Endothelial cell of umbilical vein (primary cell): Measurements from ENCODE around the gene P2RX2. TPM values are rescaled to one million over a fixed set of nuclear protein-coding genes. Genes with fewer than 3 reads are reported as not detected.

Experiments
- Bru-seq: library from RNA; stranded (reverse); fragments of 400-500 nt; gene quantifications from one replicate; lab custom pipeline; 2021; lab: Mats Ljungman, UMichigan
- BruChase-seq, 2 experiments: library from RNA; stranded (reverse); fragments of 400-500 nt; gene quantifications; one replicate each; lab custom pipeline; 2021; lab: Mats Ljungman, UMichigan
- BruUV-seq: library from RNA; stranded (reverse); fragments of 400-500 nt; replicated peaks from 2 replicates; lab custom pipeline; 2021; lab: Mats Ljungman, UMichigan
- CTCF ChIA-PET: fragments of 300-600, 350-600 bp; sonication (Branson Sonifier 250); formaldehyde crosslinking; loops from one replicate; lab custom pipeline; 2021; ENCODE audit warnings: antibody characterized with exemption, inconsistent platforms; lab: Charles Lee
- POLR2A ChIA-PET: fragments of 300-600, 350-600 bp; sonication (Branson Sonifier 250); formaldehyde crosslinking; loops from one replicate; lab custom pipeline; 2021; ENCODE audit warnings: antibody characterized with exemption, inconsistent platforms; lab: Charles Lee
- DNase-seq: peaks from one replicate; pipeline ENCODE4 v3.0.0-alpha.2; 2011; ENCODE audit warnings: low read depth, low spot score
- FAIRE-seq: peaks from 2 replicates; lab custom pipeline; 2011; peaks lifted over from hg19 to GRCh38; lab: Jason Lieb, UNC
- H2AFZ ChIP-seq: 2 replicates; pipeline ENCODE4 v1.6.0; 2012; ENCODE audit warnings: low read depth, low read length, control low read depth, inconsistent platforms
- H3K27ac ChIP-seq: 2 replicates; pipeline ENCODE4 v1.5.1; 2011; ENCODE audit warnings: low read depth, mild to moderate bottlenecking, control low read depth, low read length, moderate library complexity; ENCODE audit not compliant: insufficient read depth
- H3K27me3 ChIP-seq, 2 experiments: 2 replicates each; pipeline versions ENCODE4 v1.6.0 to v1.6.1; 2011; ENCODE audit warnings: low read length in 2 of 2, mixed read lengths in 1 of 2; ENCODE audit not compliant: control insufficient read depth in 2 of 2, insufficient read depth in 2 of 2
- H3K36me3 ChIP-seq, 2 experiments: 2 replicates in 1 of 2; 3 replicates in 1 of 2; pipeline ENCODE4 v1.5.1; 2011; ENCODE audit warnings: low read length in 2 of 2, mild to moderate bottlenecking in 1 of 2, moderate library complexity in 1 of 2; ENCODE audit not compliant: control insufficient read depth in 2 of 2, insufficient read depth in 2 of 2; ENCODE audit errors: extremely low read depth in 1 of 2
- H3K4me1 ChIP-seq: 3 replicates; pipeline ENCODE4 v1.5.1; 2011; ENCODE audit warnings: mild to moderate bottlenecking, low read length; ENCODE audit not compliant: control insufficient read depth, insufficient read depth; ENCODE audit errors: extremely low read depth
- H3K4me2 ChIP-seq: 2 replicates; pipeline ENCODE4 v1.6.1; 2011; ENCODE audit warnings: low read length, control low read depth, mixed read lengths; ENCODE audit not compliant: insufficient read depth
- H3K4me3 ChIP-seq, 3 experiments: fragments of 200-600 bp in 1 of 3; sonication (generic), shearing (Covaris generic) in 1 of 3; replicated peaks in 1 of 3; 2 replicates each; pipeline ENCODE4 v1.5.1; 2011 to 2016; ENCODE audit warnings: control low read depth in 3 of 3, low read length in 3 of 3, mild to moderate bottlenecking in 2 of 3, inconsistent platforms in 1 of 3, low read depth in 1 of 3, moderate library complexity in 1 of 3; ENCODE audit not compliant: insufficient read depth in 1 of 3
- H3K79me2 ChIP-seq: 2 replicates; pipeline ENCODE4 v1.6.0; 2012; ENCODE audit warnings: low read length, inconsistent platforms; ENCODE audit not compliant: control insufficient read depth, insufficient read depth
- H3K9ac ChIP-seq: replicated peaks from 2 replicates; pipeline ENCODE3; 2011; ENCODE audit warnings: low read length, control low read depth; ENCODE audit not compliant: insufficient read depth; ENCODE audit errors: extremely low read depth
- H3K9me1 ChIP-seq: replicated peaks from 3 replicates; pipeline ENCODE4 v1.6.0; 2011; ENCODE audit warnings: mild to moderate bottlenecking, low read length; ENCODE audit not compliant: control insufficient read depth, insufficient read depth; ENCODE audit errors: extremely low read depth
- H3K9me3 ChIP-seq: replicated peaks from 2 replicates; pipeline ENCODE4 v1.5.1; 2012; ENCODE audit warnings: low read length, inconsistent platforms; ENCODE audit not compliant: control insufficient read depth, insufficient read depth
- H4K20me1 ChIP-seq: replicated peaks from 2 replicates; pipeline ENCODE3; 2011; ENCODE audit warnings: mild to moderate bottlenecking, low read length; ENCODE audit not compliant: control insufficient read depth, insufficient read depth; ENCODE audit errors: extremely low read depth
- EZH2 ChIP-seq: IDR thresholded peaks from 2 replicates; pipeline ENCODE4 v1.6.1; 2012; ENCODE audit warnings: borderline replicate concordance, low read depth, mild to moderate bottlenecking, moderate library complexity, low read length, inconsistent platforms; ENCODE audit not compliant: severe bottlenecking
- FOS ChIP-seq: IDR thresholded peaks from 2 replicates; pipeline ENCODE4 v1.6.1; 2011; ENCODE audit warnings: mild to moderate bottlenecking, low read length, moderate library complexity, borderline replicate concordance; ENCODE audit not compliant: insufficient read depth
- GATA2 ChIP-seq: IDR thresholded peaks from 2 replicates; pipeline ENCODE4 v1.7.0; 2011; ENCODE audit warnings: low read depth, mild to moderate bottlenecking, moderate library complexity, mixed read lengths, low read length; ENCODE audit not compliant: insufficient read length, insufficient read depth
- JUN ChIP-seq: IDR thresholded peaks from 2 replicates; pipeline ENCODE4 v1.6.1; 2011; ENCODE audit warnings: borderline replicate concordance, low read depth; ENCODE audit not compliant: insufficient read length, insufficient read depth
- POLR2A ChIP-seq: IDR thresholded peaks from 2 replicates; pipeline ENCODE4 v1.6.1; 2012; ENCODE audit warnings: low read depth, mild to moderate bottlenecking, control low read depth, low read length
- POLR2AphosphoS5 ChIP-seq: IDR thresholded peaks from 2 replicates; pipeline ENCODE4 v1.6.1; 2012; ENCODE audit warnings: low read depth, mild to moderate bottlenecking, control low read depth, low read length, moderate library complexity; ENCODE audit not compliant: insufficient read depth
- dilution Hi-C: fragments of 300-500 bp; cut with MboI; formaldehyde crosslinking; loops from one replicate; pipeline ENCODE4 v1.15.0; 2019; ENCODE audit warnings: low sequenced_read_pairs; ENCODE audit not compliant: extremely low pct_ligation_motif_present
- intact Hi-C: fragments of 100-400 bp; cut with micrococcal nuclease; formaldehyde crosslinking; loops from one replicate; pipeline ENCODE4 v1.10.0; 2022
- long read RNA-seq: library from polyadenylated mRNA; stranded (forward); transcript quantifications from one replicate; pipeline ENCODE4 v2.0.0, GENCODE V29; 2021
- polyA minus RNA-seq, 3 experiments: library from RNA; depleted of rRNA, polyadenylated mRNA; stranded (reverse); fragments of >200 nt; gene quantifications; 1 replicate in 1 of 3; 2 replicates in 2 of 3; pipeline ENCODE4 v1.2.3, GENCODE V29; 2011
- polyA plus RNA-seq, 4 experiments: library from polyadenylated mRNA; depleted of rRNA in 3 of 4; stranded (reverse) in 3 of 4; unstranded in 1 of 4; fragments of >200 nt; gene quantifications; 2 replicates each; pipeline versions ENCODE4 v1.2.1 to v1.2.3, GENCODE V29; 2011 to 2012; ENCODE audit warnings: missing spikeins in 1 of 4
- total RNA-seq: library from RNA; stranded (reverse); gene quantifications from 2 replicates; pipeline ENCODE4 v1.2.3, GENCODE V29; 2021
- TF ChIP-seq, protein P1 (sequence below), 2 donors: IDR thresholded peaks; 1 replicate in 1 of 2; 2 replicates in 1 of 2; pipeline ENCODE4 v1.5.1; 2011; ENCODE audit warnings: low read length in 2 of 2, mild to moderate bottlenecking in 2 of 2, moderate library complexity in 2 of 2, control low read depth in 1 of 2, inconsistent platforms in 1 of 2, low read depth in 1 of 2; ENCODE audit not compliant: insufficient read depth in 1 of 2; ENCODE audit errors: extremely low read depth in 1 of 2
- TF ChIP-seq, protein P2 (sequence below): IDR thresholded peaks from 2 replicates; pipeline ENCODE4 v1.6.1; 2011; ENCODE audit not compliant: insufficient read depth, insufficient read length

Gene P2RX2
- total RNA-seq (not detected in 2 replicates), polyA plus RNA-seq (not detected in 2 replicates), polyA minus RNA-seq (not detected in 2 replicates), Bru-seq, nascent RNA (not detected), BruChase-seq, experiment 1, labeled RNA remaining after a 6-hour chase (not detected), BruChase-seq, experiment 2, labeled RNA remaining after a 2-hour chase (not detected)
- polyA plus RNA-seq (2011; cell fraction: cytosol; rRNA removed) = not detected in 2 replicates
- polyA plus RNA-seq (2011; cell fraction: nucleus; rRNA removed) = not detected in 2 replicates
- polyA plus RNA-seq (2012) = not detected in 2 replicates
- polyA minus RNA-seq (2011; cell fraction: cytosol; rRNA and poly(A)+ RNA removed) = not detected
- not detected in 2 replicates for polyA minus RNA-seq (2011; cell fraction: nucleus; rRNA and poly(A)+ RNA removed)
- long read RNA-seq = 0 reads

DNA sequence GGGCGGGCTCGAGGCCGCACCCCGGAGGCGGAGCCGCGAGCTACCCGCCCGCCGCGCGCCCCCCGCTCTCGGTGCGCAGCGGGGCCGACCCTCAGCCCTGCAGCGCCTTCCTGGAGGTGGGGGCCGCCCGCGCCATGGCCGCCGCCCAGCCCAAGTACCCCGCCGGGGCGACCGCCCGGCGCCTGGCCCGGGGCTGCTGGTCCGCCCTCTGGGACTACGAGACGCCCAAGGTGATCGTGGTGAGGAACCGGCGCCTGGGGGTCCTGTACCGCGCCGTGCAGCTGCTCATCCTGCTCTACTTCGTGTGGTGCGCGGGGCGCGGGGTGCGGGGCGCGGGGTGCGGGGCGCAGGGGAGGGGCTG, at the start of gene P2RX2:
P2RX2 (plus strand) TSS at position 94 of the 361 bp plus-strand sequence; CDS start at position 135, 41 bp downstream.
- POLR2A ChIA-PET = no interaction called here

DNA sequence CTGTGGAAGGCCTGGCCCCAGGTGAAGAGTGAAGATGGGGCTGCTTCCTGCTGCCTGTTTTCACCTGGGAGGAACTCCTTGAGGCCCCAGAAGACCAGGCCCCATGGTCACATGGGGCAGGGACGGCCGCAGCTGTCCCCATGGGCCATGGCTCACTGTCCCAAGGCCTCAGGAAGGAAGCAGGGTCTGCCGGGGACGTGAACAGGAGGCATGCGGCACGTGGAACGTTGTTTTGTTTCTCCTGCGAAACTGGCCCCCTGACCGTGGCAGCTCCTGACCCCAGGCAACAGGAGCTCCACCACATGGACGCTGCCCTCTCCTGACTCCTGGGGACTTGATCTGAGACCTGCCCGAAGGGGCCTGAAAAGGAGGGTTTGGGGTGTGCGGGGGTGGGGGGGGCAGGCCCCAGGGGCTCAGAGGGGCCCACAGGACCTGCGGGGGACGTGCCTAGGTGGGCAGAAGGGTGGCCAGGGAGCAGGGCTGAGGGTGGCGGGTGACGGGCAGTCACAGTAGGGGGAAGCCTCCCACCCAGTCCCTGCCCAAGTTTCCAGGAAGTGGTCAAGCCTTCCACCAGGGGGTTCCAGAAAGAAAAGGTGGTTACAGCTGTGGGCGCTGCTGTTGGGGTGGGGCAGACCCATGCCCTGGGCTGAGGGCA, 49.6 kb upstream of the P2RX2 start:
- Histone ChIP-seq H3K27ac (no peak overlapping the region), H3K79me2 (peaks cover 26% of the 10 kb centered on the region), H3K9me3 (no peaks in the 10 kb centered on the region), H3K27me3 (no peaks in the 10 kb centered on the region), H3K4me3 (no peak overlapping the region), H3K9ac (no peak overlapping the region), H3K36me3 (peaks cover 0 to 10% of the 10 kb centered on the region in 2 experiments), H3K9me1 (no peaks in the 10 kb centered on the region), H3K4me1 (no peaks in the 10 kb centered on the region), H4K20me1 (peaks cover 2% of the 10 kb centered on the region), H2AFZ (no peak overlapping the region), H3K4me2 (no peak overlapping the region)
- intact Hi-C loops (no loop called here), dilution Hi-C loops (no loop called here)
- TF ChIP-seq FOS = no peak
- TF ChIP-seq POLR2A = no peak
- TF ChIP-seq JUN = no peak
- TF ChIP-seq, protein P1, sequence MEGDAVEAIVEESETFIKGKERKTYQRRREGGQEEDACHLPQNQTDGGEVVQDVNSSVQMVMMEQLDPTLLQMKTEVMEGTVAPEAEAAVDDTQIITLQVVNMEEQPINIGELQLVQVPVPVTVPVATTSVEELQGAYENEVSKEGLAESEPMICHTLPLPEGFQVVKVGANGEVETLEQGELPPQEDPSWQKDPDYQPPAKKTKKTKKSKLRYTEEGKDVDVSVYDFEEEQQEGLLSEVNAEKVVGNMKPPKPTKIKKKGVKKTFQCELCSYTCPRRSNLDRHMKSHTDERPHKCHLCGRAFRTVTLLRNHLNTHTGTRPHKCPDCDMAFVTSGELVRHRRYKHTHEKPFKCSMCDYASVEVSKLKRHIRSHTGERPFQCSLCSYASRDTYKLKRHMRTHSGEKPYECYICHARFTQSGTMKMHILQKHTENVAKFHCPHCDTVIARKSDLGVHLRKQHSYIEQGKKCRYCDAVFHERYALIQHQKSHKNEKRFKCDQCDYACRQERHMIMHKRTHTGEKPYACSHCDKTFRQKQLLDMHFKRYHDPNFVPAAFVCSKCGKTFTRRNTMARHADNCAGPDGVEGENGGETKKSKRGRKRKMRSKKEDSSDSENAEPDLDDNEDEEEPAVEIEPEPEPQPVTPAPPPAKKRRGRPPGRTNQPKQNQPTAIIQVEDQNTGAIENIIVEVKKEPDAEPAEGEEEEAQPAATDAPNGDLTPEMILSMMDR (IDR thresholded peaks at IDR 0.05; ENCODE audit: extremely low read depth in 1 of 2, insufficient read depth in 1 of 2, low read depth in 1 of 2, low read length in 2 of 2) = no peak
- no peak for TF ChIP-seq GATA2
- no peak for TF ChIP-seq POLR2AphosphoS5
- TF ChIP-seq, protein P2, sequence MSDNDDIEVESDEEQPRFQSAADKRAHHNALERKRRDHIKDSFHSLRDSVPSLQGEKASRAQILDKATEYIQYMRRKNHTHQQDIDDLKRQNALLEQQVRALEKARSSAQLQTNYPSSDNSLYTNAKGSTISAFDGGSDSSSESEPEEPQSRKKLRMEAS = no peak
- no peak for TF ChIP-seq EZH2
- FAIRE-seq = no peak
- no peak for DNase-seq
- POLR2A ChIA-PET = no interaction called here
- CTCF ChIA-PET = interaction anchor here (0.8 to 1.2 kb wide), 3 partner anchors 8 to 415 kb away, joined by 3 to 8 read pairs (median 3); no protein-coding TSS in a partner anchor
- BruUV-seq = no TSS peak

More for the DNA sequence above, at the start of gene P2RX2:
- Histone ChIP-seq H3K27ac (no peak within 1 kb of the TSS), H3K79me2 (no peaks in the 10 kb centered on the region), H3K36me3 (no peaks in the 10 kb centered on the region), H3K9me1 (no peaks in the 10 kb centered on the region), H3K4me2 (no peak within 1 kb of the TSS), H3K4me3 (no peak within 1 kb of the TSS), H2AFZ (no peak within 1 kb of the TSS), H3K27me3 (peaks cover 28 to 36% of the 10 kb centered on the region in 2 experiments), H3K9me3 (peaks cover 3% of the 10 kb centered on the region), H3K4me1 (no peaks in the 10 kb centered on the region), H3K9ac (no peak within 1 kb of the TSS), H4K20me1 (no peaks in the 10 kb centered on the region)
- FAIRE-seq (no peak), DNase-seq (no peak)
- TF ChIP-seq GATA2 = no peak
- peak; percentile 47 for TF ChIP-seq EZH2
- dilution Hi-C loops = no loop called here
- CTCF ChIA-PET = interaction anchor here (0.9 to 7.6 kb wide), 3 partner anchors 8 to 203 kb away, joined by 3 to 102 read pairs (median 6); partner anchors contain the start of gene LRCOL1
- no TSS peak for BruUV-seq
- intact Hi-C loops = no loop called here
